Neural cell (in vitro differentiated cells): Measurements from ENCODE around the gene RANBP10. TPM values are rescaled to one million over a fixed set of nuclear protein-coding genes. Genes with fewer than 3 reads are reported as not detected.
A peak's percentile ranks its signal among the peaks of the same experiment; 100 is the strongest.

Source experiments
- H2AFZ ChIP-seq: fragments of 200-600, 300-800 bp; sonication (generic), shearing (Covaris generic); 2 replicates; pipeline ENCODE4 v1.6.0; 2014; ENCODE audit warnings: low read depth, mild to moderate bottlenecking, antibody characterized with exemption, low read length, moderate library complexity
- H3F3A ChIP-seq: fragments of 200-600 bp; shearing (Covaris generic); 2 replicates; pipeline ENCODE4 v1.6.1; 2016; ENCODE audit warnings: mild to moderate bottlenecking, moderate library complexity, mixed read lengths, antibody characterized with exemption, low read length; ENCODE audit not compliant: insufficient read depth, poor library complexity, severe bottlenecking
- H3K27ac ChIP-seq: fragments of 200-600, 300-800 bp; sonication (generic), shearing (Covaris generic); 2 replicates; pipeline ENCODE4 v1.5.1; 2014; ENCODE audit warnings: mild to moderate bottlenecking, low read length, moderate library complexity
- H3K27me3 ChIP-seq: fragments of 300-800, 200-600 bp; sonication (generic), shearing (Covaris generic); 2 replicates; pipeline ENCODE4 v1.6.0; 2014; ENCODE audit warnings: mild to moderate bottlenecking, low read depth, low read length, moderate library complexity; ENCODE audit not compliant: insufficient read depth
- H3K36me3 ChIP-seq: fragments of 300-800, 200-600 bp; sonication (generic), shearing (Covaris generic); 2 replicates; pipeline ENCODE4 v1.5.1; 2014; ENCODE audit warnings: mild to moderate bottlenecking, antibody characterized with exemption, low read length, moderate library complexity; ENCODE audit not compliant: insufficient read depth
- H3K4me2 ChIP-seq: fragments of 300-800, 200-600 bp; sonication (generic), shearing (Covaris generic); 2 replicates; pipeline ENCODE4 v1.6.0; 2014; ENCODE audit warnings: mild to moderate bottlenecking, low read length
- H3K4me3 ChIP-seq: fragments of 300-800, 200-600 bp; sonication (generic), shearing (Covaris generic); 2 replicates; pipeline ENCODE4 v1.5.1; 2014; ENCODE audit warnings: mild to moderate bottlenecking, low read length, moderate library complexity
- H3K79me2 ChIP-seq: fragments of 200-600 bp; shearing (Covaris generic); replicated peaks from 2 replicates; pipeline ENCODE4 v1.6.0; 2014; ENCODE audit warnings: mild to moderate bottlenecking, low read length, moderate library complexity; ENCODE audit not compliant: insufficient read depth
- H3K9ac ChIP-seq: fragments of 300-800, 200-600 bp; sonication (generic), shearing (Covaris generic); 2 replicates; pipeline ENCODE4 v1.6.1; 2016; ENCODE audit warnings: mild to moderate bottlenecking, low read length, mixed read lengths
- H3K9me2 ChIP-seq: fragments of 200-600 bp; shearing (Covaris generic); 2 replicates; pipeline ENCODE4 v1.6.1; 2016; ENCODE audit warnings: mild to moderate bottlenecking, low read length, mixed read lengths; ENCODE audit not compliant: insufficient read depth
- H3K9me3 ChIP-seq: fragments of 200-600, 300-800 bp; sonication (generic), shearing (Covaris generic); 2 replicates; pipeline ENCODE4 v1.6.1; 2016; ENCODE audit warnings: mild to moderate bottlenecking, mixed run types, low read length, moderate library complexity, mixed read lengths
- H4K20me1 ChIP-seq: fragments of 200-600 bp; shearing (Covaris generic); 2 replicates; pipeline ENCODE4 v1.6.1; 2016; ENCODE audit warnings: mild to moderate bottlenecking, mixed run types; ENCODE audit not compliant: insufficient read depth
- EP300 ChIP-seq: fragments of 450-650 bp; conservative IDR thresholded peaks from 2 replicates; pipeline ENCODE4 v1.6.1; 2014; ENCODE audit warnings: antibody characterized with exemption, mild to moderate bottlenecking, moderate library complexity; ENCODE audit not compliant: poor library complexity, severe bottlenecking
- EZH2 ChIP-seq: fragments of 200-600, 300-800 bp; shearing (Covaris generic), sonication (generic); IDR thresholded peaks from 2 replicates; pipeline ENCODE4 v1.6.1; 2014; ENCODE audit warnings: antibody characterized with exemption, low read length, borderline replicate concordance, mild to moderate bottlenecking; ENCODE audit not compliant: insufficient read depth, poor library complexity, severe bottlenecking
- MXI1 ChIP-seq: fragments of 450-650 bp; conservative IDR thresholded peaks from 2 replicates; pipeline ENCODE4 v1.6.1; 2014; ENCODE audit warnings: antibody characterized with exemption, mild to moderate bottlenecking; ENCODE audit not compliant: poor library complexity, severe bottlenecking
- RAD21 ChIP-seq: fragments of 450-650 bp; conservative IDR thresholded peaks from 2 replicates; pipeline ENCODE4 v1.6.1; 2014; ENCODE audit warnings: antibody characterized with exemption, mild to moderate bottlenecking, moderate library complexity
- SMC3 ChIP-seq: fragments of 450-650 bp; conservative IDR thresholded peaks from 2 replicates; pipeline ENCODE4 v1.6.1; 2014; ENCODE audit warnings: antibody characterized with exemption, mild to moderate bottlenecking, moderate library complexity; ENCODE audit not compliant: poor library complexity
- TAF1 ChIP-seq: IDR thresholded peaks from 2 replicates; pipeline ENCODE4 v1.6.1; 2012; ENCODE audit warnings: low read depth
- polyA plus RNA-seq: library from polyadenylated mRNA; depleted of rRNA; stranded (reverse); fragments of >200 nt; gene quantifications from 2 replicates; pipeline ENCODE4 v1.2.3, GENCODE V29; 2014
- TF ChIP-seq, protein P1 (sequence below): IDR thresholded peaks from 2 replicates; pipeline ENCODE4 v1.6.1; 2012; ENCODE audit warnings: borderline replicate concordance

RANBP10 gene
- polyA plus RNA-seq, 1 donor from 2014 or later: 10.9 TPM

DNA sequence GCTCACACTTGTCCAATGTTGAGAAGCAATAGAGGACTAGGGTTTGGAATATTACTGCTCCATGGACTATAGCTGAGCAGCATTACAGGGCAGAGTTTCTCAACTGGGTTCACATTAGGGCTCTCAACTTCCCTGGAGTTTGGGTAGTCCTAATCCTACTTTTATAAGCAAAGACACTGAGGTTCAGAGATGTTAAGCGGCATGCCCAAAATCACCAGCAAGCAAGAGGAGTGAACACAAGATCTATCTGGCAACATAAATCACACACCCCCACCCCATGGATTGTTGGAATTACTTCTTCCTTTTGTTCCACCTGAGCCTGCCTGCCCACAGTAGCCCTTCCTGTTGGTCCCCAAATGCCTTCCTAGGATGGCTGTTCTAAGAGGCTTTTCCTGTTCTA, 5.5 kb upstream of the RANBP10 start:
- H3K9me3 ChIP-seq: no peaks in the 10 kb centered on the region
- no peaks in the 10 kb centered on the region for H3K79me2 ChIP-seq
- no peaks in the 10 kb centered on the region for H3K9me2 ChIP-seq
- H3K4me2 ChIP-seq: no peak overlapping the region
- no peaks in the 10 kb centered on the region for H3F3A ChIP-seq
- no peaks in the 10 kb centered on the region for H4K20me1 ChIP-seq
- H3K9ac ChIP-seq: no peak overlapping the region
- no peaks in the 10 kb centered on the region for H3K36me3 ChIP-seq
- no peaks in the 10 kb centered on the region for H3K27me3 ChIP-seq
- H2AFZ ChIP-seq: no peak overlapping the region
- H3K4me3 ChIP-seq: no peak overlapping the region
- H3K27ac ChIP-seq: no peak overlapping the region
- TF ChIP-seq SMC3 (no peak), TAF1 (no peak)
- TF ChIP-seq, protein P1, sequence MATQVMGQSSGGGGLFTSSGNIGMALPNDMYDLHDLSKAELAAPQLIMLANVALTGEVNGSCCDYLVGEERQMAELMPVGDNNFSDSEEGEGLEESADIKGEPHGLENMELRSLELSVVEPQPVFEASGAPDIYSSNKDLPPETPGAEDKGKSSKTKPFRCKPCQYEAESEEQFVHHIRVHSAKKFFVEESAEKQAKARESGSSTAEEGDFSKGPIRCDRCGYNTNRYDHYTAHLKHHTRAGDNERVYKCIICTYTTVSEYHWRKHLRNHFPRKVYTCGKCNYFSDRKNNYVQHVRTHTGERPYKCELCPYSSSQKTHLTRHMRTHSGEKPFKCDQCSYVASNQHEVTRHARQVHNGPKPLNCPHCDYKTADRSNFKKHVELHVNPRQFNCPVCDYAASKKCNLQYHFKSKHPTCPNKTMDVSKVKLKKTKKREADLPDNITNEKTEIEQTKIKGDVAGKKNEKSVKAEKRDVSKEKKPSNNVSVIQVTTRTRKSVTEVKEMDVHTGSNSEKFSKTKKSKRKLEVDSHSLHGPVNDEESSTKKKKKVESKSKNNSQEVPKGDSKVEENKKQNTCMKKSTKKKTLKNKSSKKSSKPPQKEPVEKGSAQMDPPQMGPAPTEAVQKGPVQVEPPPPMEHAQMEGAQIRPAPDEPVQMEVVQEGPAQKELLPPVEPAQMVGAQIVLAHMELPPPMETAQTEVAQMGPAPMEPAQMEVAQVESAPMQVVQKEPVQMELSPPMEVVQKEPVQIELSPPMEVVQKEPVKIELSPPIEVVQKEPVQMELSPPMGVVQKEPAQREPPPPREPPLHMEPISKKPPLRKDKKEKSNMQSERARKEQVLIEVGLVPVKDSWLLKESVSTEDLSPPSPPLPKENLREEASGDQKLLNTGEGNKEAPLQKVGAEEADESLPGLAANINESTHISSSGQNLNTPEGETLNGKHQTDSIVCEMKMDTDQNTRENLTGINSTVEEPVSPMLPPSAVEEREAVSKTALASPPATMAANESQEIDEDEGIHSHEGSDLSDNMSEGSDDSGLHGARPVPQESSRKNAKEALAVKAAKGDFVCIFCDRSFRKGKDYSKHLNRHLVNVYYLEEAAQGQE: no peak

DNA sequence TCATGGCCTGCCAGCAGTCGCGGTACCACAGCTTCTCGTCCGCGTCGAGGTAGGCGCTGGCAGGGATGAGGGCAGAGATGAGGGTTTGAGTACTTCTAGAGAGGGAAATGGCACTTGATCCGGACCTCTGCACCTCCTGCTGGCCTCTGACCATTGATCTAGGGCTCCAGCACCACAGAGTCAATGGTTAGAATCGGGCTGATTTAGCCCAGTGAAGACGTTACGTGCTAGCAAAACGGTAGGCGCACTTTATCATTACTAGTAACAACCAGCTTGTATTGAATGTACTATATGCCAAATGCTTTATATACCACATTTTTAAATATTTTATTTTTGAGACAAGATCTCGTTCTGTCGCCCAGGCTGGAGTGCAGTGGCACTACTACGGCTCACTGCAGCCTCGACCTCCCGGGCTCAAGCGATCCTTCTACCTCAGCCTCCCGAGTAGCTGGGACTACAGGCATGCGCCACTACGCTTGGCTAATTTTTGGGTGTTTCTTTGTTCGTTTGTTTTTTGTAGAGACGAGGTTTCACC, 855 bp upstream of the RANBP10 start:
- peak overlapping the region; percentile 81 for H3K27ac ChIP-seq
- peak overlapping the region; percentile 73 for H3K9ac ChIP-seq
- peaks cover 38% of the 10 kb centered on the region for H3K79me2 ChIP-seq
- H3K4me2 ChIP-seq: peak overlapping the region; percentile 66
- no peaks in the 10 kb centered on the region for H4K20me1 ChIP-seq
- no peaks in the 10 kb centered on the region for H3K36me3 ChIP-seq
- H3K9me2 ChIP-seq: no peaks in the 10 kb centered on the region
- H3K4me3 ChIP-seq: peak overlapping the region; percentile 76
- H3K27me3 ChIP-seq: no peaks in the 10 kb centered on the region
- H3F3A ChIP-seq: no peaks in the 10 kb centered on the region
- TF ChIP-seq RAD21: peak; percentile 49
- no peak for TF ChIP-seq EP300
- peak; percentile 62 for TF ChIP-seq SMC3
- peak; percentile 12 for TF ChIP-seq MXI1
- H3K9me3 ChIP-seq: no peaks in the 10 kb centered on the region
- H2AFZ ChIP-seq: peak overlapping the region; percentile 81

DNA sequence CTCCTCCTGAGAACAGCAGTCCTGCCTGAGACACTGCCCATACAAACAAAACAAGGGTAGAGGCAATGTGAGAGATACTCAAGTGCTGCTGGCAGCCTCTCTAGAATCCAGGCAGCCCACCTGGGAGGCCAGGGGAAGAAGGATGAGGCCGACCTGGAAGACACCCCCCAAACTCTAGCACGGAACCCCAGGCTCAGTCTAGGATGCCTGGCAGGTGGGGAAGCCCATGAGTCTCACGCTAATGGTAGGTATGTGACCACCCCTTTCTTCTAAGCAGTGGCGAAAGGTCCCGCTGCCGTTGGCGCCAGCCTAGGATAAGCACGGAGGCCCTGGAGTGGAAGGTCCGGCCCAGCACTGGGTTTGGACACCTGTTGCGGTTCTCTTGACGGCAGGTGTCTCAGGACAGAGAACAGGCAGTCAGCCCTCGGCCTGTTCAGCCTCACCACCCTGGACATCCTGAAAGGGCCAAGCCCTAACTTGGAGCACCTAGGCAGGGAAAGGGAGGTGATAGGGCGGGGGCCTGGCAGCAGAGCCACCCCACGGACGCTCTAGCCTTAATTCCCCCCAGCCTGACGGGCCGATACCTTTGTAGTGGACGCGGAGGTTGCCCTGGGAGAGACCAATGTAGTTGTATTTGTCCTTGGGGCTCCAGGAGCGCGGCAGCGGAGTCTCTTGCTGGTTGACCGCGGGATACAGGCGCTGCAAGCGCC, 487 bp downstream of the RANBP10 start:
- Histone ChIP-seq H3K36me3 (no peaks in the 10 kb centered on the region), H3K9me3 (no peaks in the 10 kb centered on the region), H3K4me2 (peak overlapping the region; percentile 83), H3K79me2 (peaks cover 51% of the 10 kb centered on the region), H3K27ac (peak overlapping the region; percentile 74), H4K20me1 (no peaks in the 10 kb centered on the region), H3K4me3 (peak overlapping the region; percentile 76), H3K27me3 (no peaks in the 10 kb centered on the region), H3K9me2 (no peaks in the 10 kb centered on the region), H3F3A (no peaks in the 10 kb centered on the region), H3K9ac (peak overlapping the region; percentile 92), H2AFZ (peak overlapping the region; percentile 88)
- peak; percentile 28 for TF ChIP-seq RAD21
- TF ChIP-seq EZH2: no peak
- TF ChIP-seq TAF1: no peak
